Fibroblast of lung (primary cell): ENCODE results near the gene FXYD1.

Source experiments
- CTCF ChIP-seq, 2 donors: IDR thresholded peaks in 1 of 2; conservative IDR thresholded peaks in 1 of 2; 1 replicate in 1 of 2; 2 replicates in 1 of 2; pipeline ENCODE4 v1.5.1; 2011 to 2012; ENCODE audit warnings: low read length in 2 of 2, control low read depth in 1 of 2, inconsistent platforms in 1 of 2, low read depth in 1 of 2, mild to moderate bottlenecking in 1 of 2
- EZH2 ChIP-seq: IDR thresholded peaks from 2 replicates; pipeline ENCODE4 v1.5.1; 2012; ENCODE audit warnings: low read length, control low read depth, mild to moderate bottlenecking; ENCODE audit errors: missing control alignments

- TF ChIP-seq CTCF (conservative IDR thresholded peaks at IDR 0.05 in 1 of 2, IDR thresholded peaks at IDR 0.05 in 1 of 2; ENCODE audit: low read depth in 1 of 2, low read length in 2 of 2): no peak
- TF ChIP-seq EZH2: no peak
These were observed 25.8 kb downstream of the FXYD1 start for GRCh38 chr19:35164418-35164817.
